Mammary epithelial cell (primary cell): ENCODE results near the gene ABHD17C.

ENCODE experiments used
- EZH2 ChIP-seq: IDR thresholded peaks from 2 replicates; pipeline ENCODE4 v1.6.1; 2012; ENCODE audit warnings: low read length, inconsistent platforms, borderline replicate concordance
- TF ChIP-seq, protein P1 (sequence below), 2 donors: IDR thresholded peaks in 1 of 2; conservative IDR thresholded peaks in 1 of 2; 2 replicates each; pipeline ENCODE4 v1.5.1; 2011 to 2012; ENCODE audit warnings: inconsistent platforms in 2 of 2, low read length in 2 of 2, mild to moderate bottlenecking in 2 of 2, control low read depth in 1 of 2, low read depth in 1 of 2; ENCODE audit not compliant: insufficient read depth in 1 of 2; ENCODE audit errors: extremely low read depth in 1 of 2

DNA sequence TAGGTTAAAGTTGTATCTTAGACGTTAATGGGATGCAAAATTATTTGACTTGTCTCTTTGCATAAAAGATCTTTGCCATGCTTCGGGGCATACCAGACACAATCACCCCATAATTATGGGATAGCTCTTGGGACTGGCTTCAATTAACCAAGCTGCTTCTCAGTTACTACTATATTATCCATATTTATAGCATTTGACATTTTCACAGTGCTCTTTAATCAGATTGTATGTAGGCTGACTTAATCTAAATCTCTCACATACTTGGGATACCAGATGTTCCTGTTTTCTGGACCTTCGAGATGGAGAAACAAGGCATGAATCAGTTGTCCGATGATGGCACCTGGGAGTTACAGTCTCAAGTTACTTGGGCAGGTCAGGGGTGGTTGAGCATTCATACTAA is 27.2 kb upstream of the ABHD17C start:
- TF ChIP-seq, protein P1, sequence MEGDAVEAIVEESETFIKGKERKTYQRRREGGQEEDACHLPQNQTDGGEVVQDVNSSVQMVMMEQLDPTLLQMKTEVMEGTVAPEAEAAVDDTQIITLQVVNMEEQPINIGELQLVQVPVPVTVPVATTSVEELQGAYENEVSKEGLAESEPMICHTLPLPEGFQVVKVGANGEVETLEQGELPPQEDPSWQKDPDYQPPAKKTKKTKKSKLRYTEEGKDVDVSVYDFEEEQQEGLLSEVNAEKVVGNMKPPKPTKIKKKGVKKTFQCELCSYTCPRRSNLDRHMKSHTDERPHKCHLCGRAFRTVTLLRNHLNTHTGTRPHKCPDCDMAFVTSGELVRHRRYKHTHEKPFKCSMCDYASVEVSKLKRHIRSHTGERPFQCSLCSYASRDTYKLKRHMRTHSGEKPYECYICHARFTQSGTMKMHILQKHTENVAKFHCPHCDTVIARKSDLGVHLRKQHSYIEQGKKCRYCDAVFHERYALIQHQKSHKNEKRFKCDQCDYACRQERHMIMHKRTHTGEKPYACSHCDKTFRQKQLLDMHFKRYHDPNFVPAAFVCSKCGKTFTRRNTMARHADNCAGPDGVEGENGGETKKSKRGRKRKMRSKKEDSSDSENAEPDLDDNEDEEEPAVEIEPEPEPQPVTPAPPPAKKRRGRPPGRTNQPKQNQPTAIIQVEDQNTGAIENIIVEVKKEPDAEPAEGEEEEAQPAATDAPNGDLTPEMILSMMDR (conservative IDR thresholded peaks at IDR 0.05 in 1 of 2, IDR thresholded peaks at IDR 0.05 in 1 of 2; ENCODE audit: extremely low read depth in 1 of 2, insufficient read depth in 1 of 2, low read depth in 1 of 2, low read length in 2 of 2), result no peak
- no peak for TF ChIP-seq EZH2
